Smooth muscle cell (in vitro differentiated cells): ENCODE results near the gene ACY1. TPM values are rescaled to one million over a fixed set of nuclear protein-coding genes. Genes with fewer than 3 reads are reported as not detected.

Experiments used
- DNase-seq: peaks from one replicate; lab custom pipeline; 2025; ENCODE audit not compliant: unreplicated experiment; lab: John Stamatoyannopoulos, UW
- H2AFZ ChIP-seq: fragments of 200-600 bp; sonication (generic); 2 replicates; pipeline ENCODE4 v1.6.0; 2016; ENCODE audit warnings: antibody characterized with exemption, low read depth, mild to moderate bottlenecking
- H3F3A ChIP-seq: fragments of 200-600 bp; sonication (generic); 2 replicates; pipeline ENCODE4 v1.6.0; 2017; ENCODE audit warnings: antibody characterized with exemption, low read depth
- H3K27ac ChIP-seq: fragments of 200-600 bp; sonication (generic); 2 replicates; pipeline ENCODE4 v1.5.1; 2016; ENCODE audit warnings: low read depth, mild to moderate bottlenecking
- H3K27me3 ChIP-seq: fragments of 200-600 bp; sonication (generic); 2 replicates; pipeline ENCODE4 v1.6.1; 2016; ENCODE audit warnings: low read depth, mild to moderate bottlenecking
- H3K36me3 ChIP-seq: fragments of 200-600 bp; sonication (generic); 2 replicates; pipeline ENCODE4 v1.5.1; 2016; ENCODE audit warnings: low read depth
- H3K4me1 ChIP-seq: fragments of 200-600 bp; sonication (generic); 2 replicates; pipeline ENCODE4 v1.5.1; 2016; ENCODE audit warnings: low read depth
- H3K4me2 ChIP-seq: fragments of 200-600 bp; sonication (generic); 2 replicates; pipeline ENCODE4 v1.6.0; 2016; ENCODE audit warnings: mild to moderate bottlenecking
- H3K4me3 ChIP-seq: fragments of 200-600 bp; sonication (generic); 2 replicates; pipeline ENCODE4 v1.5.1; 2016; ENCODE audit warnings: mild to moderate bottlenecking
- H3K79me2 ChIP-seq: fragments of 200-600 bp; sonication (generic); 2 replicates; pipeline ENCODE4 v1.6.0; 2016; ENCODE audit warnings: low read depth, mild to moderate bottlenecking
- H3K9ac ChIP-seq: fragments of 200-600 bp; sonication (generic); 2 replicates; pipeline ENCODE4 v1.6.0; 2016; ENCODE audit warnings: low read depth
- H3K9me3 ChIP-seq: fragments of 200-600 bp; sonication (generic); replicated peaks from 2 replicates; pipeline ENCODE4 v1.5.1; 2016; ENCODE audit warnings: low read depth
- H4K20me1 ChIP-seq: fragments of 200-600 bp; sonication (generic); 2 replicates; pipeline ENCODE4 v1.6.0; 2016; ENCODE audit warnings: low read depth
- WGBS: methylation state at CpG from one replicate; pipeline ENCODE4 v1.1.7; 2016; ENCODE audit warnings: low lambda C conversion rate; 5-methylcytosine and 5-hydroxymethylcytosine counted together
- polyA plus RNA-seq: library from polyadenylated mRNA; unstranded; fragments of >200 nt; fragmentation: Nextera tagmentation; extraction: Ambion mirVana; gene quantifications from 2 replicates; pipeline ENCODE4 v1.2.1, GENCODE V29; 2016
- total RNA-seq: library from RNA; depleted of rRNA; stranded (reverse); fragments of >200 nt; gene quantifications from 2 replicates; pipeline ENCODE4 v1.2.3, GENCODE V29; 2014
- TF ChIP-seq, protein P1 (sequence below): fragments of 200-600 bp; sonication (generic); IDR thresholded peaks from 2 replicates; pipeline ENCODE4 v1.5.1; 2017; ENCODE audit warnings: borderline replicate concordance, mild to moderate bottlenecking, antibody characterized with exemption; ENCODE audit not compliant: insufficient read depth, poor library complexity, severe bottlenecking

The ACY1 gene
- total and polyA plus RNA-seq, 2 experiments from 2014 or later = 33.8 to 39.6 TPM

DNA sequence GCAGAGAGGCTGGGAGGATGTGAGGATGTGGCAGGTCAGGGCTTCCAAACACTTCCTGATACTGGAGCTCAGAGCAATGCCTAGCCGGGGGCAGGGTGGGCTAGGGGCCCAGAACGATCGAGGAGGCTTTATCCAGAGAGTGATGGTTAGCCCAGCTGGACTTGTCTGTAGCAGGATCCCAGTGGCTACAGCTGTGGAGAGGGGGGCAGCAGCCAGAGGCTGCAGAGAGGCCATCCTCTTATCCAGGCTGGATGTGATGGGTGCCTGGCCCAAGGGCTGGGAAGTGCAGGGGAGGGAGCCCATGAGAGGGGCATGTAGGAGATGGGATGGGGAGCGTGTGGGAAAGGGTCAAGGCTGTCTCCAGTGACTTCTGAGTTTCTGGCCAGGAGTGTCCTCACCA lies 36.5 kb upstream of the ACY1 start:
- H3K27ac ChIP-seq = no peak overlapping the region
- H3K9ac ChIP-seq = no peak overlapping the region
- H3K4me2 ChIP-seq = no peak overlapping the region
- no peak overlapping the region for H2AFZ ChIP-seq
- no peaks in the 10 kb centered on the region for H3K36me3 ChIP-seq
- no peaks in the 10 kb centered on the region for H4K20me1 ChIP-seq
- no peak overlapping the region for H3K4me3 ChIP-seq
- no peaks in the 10 kb centered on the region for H3F3A ChIP-seq
- no peak for DNase-seq
- 84% methylated on average over 4 of the region's 4 CpGs for WGBS
- no peaks in the 10 kb centered on the region for H3K9me3 ChIP-seq
- no peaks in the 10 kb centered on the region for H3K79me2 ChIP-seq
- TF ChIP-seq, protein P1, sequence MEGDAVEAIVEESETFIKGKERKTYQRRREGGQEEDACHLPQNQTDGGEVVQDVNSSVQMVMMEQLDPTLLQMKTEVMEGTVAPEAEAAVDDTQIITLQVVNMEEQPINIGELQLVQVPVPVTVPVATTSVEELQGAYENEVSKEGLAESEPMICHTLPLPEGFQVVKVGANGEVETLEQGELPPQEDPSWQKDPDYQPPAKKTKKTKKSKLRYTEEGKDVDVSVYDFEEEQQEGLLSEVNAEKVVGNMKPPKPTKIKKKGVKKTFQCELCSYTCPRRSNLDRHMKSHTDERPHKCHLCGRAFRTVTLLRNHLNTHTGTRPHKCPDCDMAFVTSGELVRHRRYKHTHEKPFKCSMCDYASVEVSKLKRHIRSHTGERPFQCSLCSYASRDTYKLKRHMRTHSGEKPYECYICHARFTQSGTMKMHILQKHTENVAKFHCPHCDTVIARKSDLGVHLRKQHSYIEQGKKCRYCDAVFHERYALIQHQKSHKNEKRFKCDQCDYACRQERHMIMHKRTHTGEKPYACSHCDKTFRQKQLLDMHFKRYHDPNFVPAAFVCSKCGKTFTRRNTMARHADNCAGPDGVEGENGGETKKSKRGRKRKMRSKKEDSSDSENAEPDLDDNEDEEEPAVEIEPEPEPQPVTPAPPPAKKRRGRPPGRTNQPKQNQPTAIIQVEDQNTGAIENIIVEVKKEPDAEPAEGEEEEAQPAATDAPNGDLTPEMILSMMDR = no peak
- no peaks in the 10 kb centered on the region for H3K27me3 ChIP-seq
- H3K4me1 ChIP-seq = no peaks in the 10 kb centered on the region

DNA sequence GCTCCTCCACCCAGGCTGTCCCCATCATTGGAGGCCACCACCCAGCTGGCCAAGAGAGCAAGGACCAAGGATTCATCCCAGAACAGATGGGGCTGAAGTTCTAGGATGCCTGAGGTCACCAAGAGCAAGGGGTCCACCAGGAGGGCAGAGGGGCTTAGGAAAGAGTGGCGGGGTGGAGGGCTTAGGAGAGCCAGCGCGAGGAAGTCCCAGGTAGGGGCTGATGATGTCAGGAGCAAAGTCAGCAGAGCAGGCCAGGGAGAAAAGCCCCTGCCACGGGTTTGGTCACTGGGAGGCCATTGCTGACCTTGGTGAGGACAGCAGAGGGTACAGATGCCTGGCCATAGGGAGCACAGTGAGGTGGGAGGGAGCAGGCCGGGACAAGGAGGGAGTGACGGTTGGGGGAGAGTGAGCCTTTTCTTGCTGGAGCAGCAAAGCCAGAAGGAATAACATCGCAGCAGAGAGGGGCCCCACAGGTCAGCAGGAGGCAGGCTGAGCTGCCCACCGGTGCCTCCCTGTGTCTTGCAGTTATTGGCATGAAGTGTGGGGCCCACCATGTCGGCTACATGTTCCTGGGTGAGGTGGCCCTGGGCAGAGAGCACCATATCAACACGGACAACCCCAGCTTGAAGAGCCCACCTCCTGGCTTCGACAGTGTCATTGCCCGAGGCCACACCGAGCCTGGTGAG lies 36.0 kb upstream of the ACY1 start:
- Histone ChIP-seq H3K4me2 (no peak overlapping the region), H3K27ac (no peak overlapping the region), H3K36me3 (no peaks in the 10 kb centered on the region), H4K20me1 (no peaks in the 10 kb centered on the region), H3K9me3 (no peaks in the 10 kb centered on the region), H3K4me1 (no peaks in the 10 kb centered on the region), H3K4me3 (no peak overlapping the region), H3K9ac (no peak overlapping the region), H3K27me3 (no peaks in the 10 kb centered on the region), H2AFZ (no peak overlapping the region), H3F3A (no peaks in the 10 kb centered on the region), H3K79me2 (no peaks in the 10 kb centered on the region)
- no peak for DNase-seq
- WGBS = 82% methylated on average over 13 of the region's 13 CpGs
- TF ChIP-seq, protein P1 = no peak

- Histone ChIP-seq H3K4me1 (no peaks in the 10 kb centered on the region), H4K20me1 (no peaks in the 10 kb centered on the region), H3K79me2 (no peaks in the 10 kb centered on the region), H2AFZ (no peak overlapping the region), H3K4me2 (no peak overlapping the region), H3K4me3 (no peak overlapping the region), H3K36me3 (no peaks in the 10 kb centered on the region), H3K27ac (no peak overlapping the region), H3K9ac (no peak overlapping the region), H3K9me3 (no peaks in the 10 kb centered on the region), H3F3A (no peaks in the 10 kb centered on the region), H3K27me3 (no peaks in the 10 kb centered on the region)
- WGBS = 92% methylated on average over 10 of the region's 10 CpGs
- TF ChIP-seq, protein P1 = no peak
- no peak for DNase-seq
These were observed 35.2 kb upstream of the ACY1 start for GRCh38 chr3:51948016-51948580.

- no peaks in the 10 kb centered on the region for H4K20me1 ChIP-seq
- no peak for DNase-seq
- TF ChIP-seq, protein P1 = no peak
- no peaks in the 10 kb centered on the region for H3K79me2 ChIP-seq
- H3K36me3 ChIP-seq = no peaks in the 10 kb centered on the region
- no peak overlapping the region for H3K27ac ChIP-seq
- no peaks in the 10 kb centered on the region for H3K9me3 ChIP-seq
- no peaks in the 10 kb centered on the region for H3K4me1 ChIP-seq
- H3F3A ChIP-seq = no peaks in the 10 kb centered on the region
- no peak overlapping the region for H3K4me3 ChIP-seq
- WGBS = 88% methylated on average over 5 of the region's 5 CpGs
- H3K27me3 ChIP-seq = peaks cover 4% of the 10 kb centered on the region
- no peak overlapping the region for H3K9ac ChIP-seq
- H2AFZ ChIP-seq = no peak overlapping the region
- no peak overlapping the region for H3K4me2 ChIP-seq
These were observed 34.2 kb upstream of the ACY1 start for GRCh38 chr3:51949121-51949520.
